Measurements from ENCODE around the gene BPGM.

The BPGM gene

GRCh38 chr7:134690614-134691504 is 44.2 kb downstream of the BPGM start:
- H3K4me2 ChIP-seq (ENCODE audit: low read length): no peak overlapping the region
- no peaks in the 10 kb centered on the region for H3K4me1 ChIP-seq (ENCODE audit: insufficient read depth, low read length, severe bottlenecking)
- H3K27me3 ChIP-seq (ENCODE audit: insufficient read depth, low read length): no peaks in the 10 kb centered on the region
- TF ChIP-seq EZH2 (IDR thresholded peaks at IDR 0.05; ENCODE audit: borderline replicate concordance, low read length) (no peak), CTCF (IDR thresholded peaks at IDR 0.05; ENCODE audit: low read length) (no peak)
- no peak overlapping the region for H3K9ac ChIP-seq (ENCODE audit: low read length)
- H3K27ac ChIP-seq (ENCODE audit: low read depth, low read length, poor library complexity, severe bottlenecking): no peak overlapping the region
- no peaks in the 10 kb centered on the region for H4K20me1 ChIP-seq (ENCODE audit: insufficient read depth, low read length)
- no peaks in the 10 kb centered on the region for H3K79me2 ChIP-seq (ENCODE audit: insufficient read depth, low read length)
- H3K9me3 ChIP-seq (ENCODE audit: low read length): no peaks in the 10 kb centered on the region
- no peak overlapping the region for H2AFZ ChIP-seq (ENCODE audit: low read length)
- no peaks in the 10 kb centered on the region for H3K36me3 ChIP-seq (ENCODE audit: insufficient read depth, low read length)
- H3K9me2 ChIP-seq (ENCODE audit: low read depth, low read length): no peaks in the 10 kb centered on the region
- H3K4me3 ChIP-seq (ENCODE audit: low read depth, low read length, poor library complexity, severe bottlenecking): no peak overlapping the region
- no peaks in the 10 kb centered on the region for H3F3A ChIP-seq (ENCODE audit: insufficient read depth, low read length)

GRCh38 chr7:134691546-134692343 is 45.1 kb downstream of the BPGM start:
- Histone ChIP-seq H3K27ac (ENCODE audit: low read depth, low read length, poor library complexity, severe bottlenecking) (no peak overlapping the region), H3K4me2 (ENCODE audit: low read length) (no peak overlapping the region), H3K9ac (ENCODE audit: low read length) (no peak overlapping the region)

GRCh38 chr7:134692344-134692705 is 45.7 kb downstream of the BPGM start:
- H2AFZ ChIP-seq (ENCODE audit: low read length): no peak overlapping the region
- H3K9ac ChIP-seq (ENCODE audit: low read length): no peak overlapping the region
- no peaks in the 10 kb centered on the region for H4K20me1 ChIP-seq (ENCODE audit: insufficient read depth, low read length)
- no peak overlapping the region for H3K27ac ChIP-seq (ENCODE audit: low read depth, low read length, poor library complexity, severe bottlenecking)
- H3K4me2 ChIP-seq (ENCODE audit: low read length): no peak overlapping the region
- H3K9me2 ChIP-seq (ENCODE audit: low read depth, low read length): no peaks in the 10 kb centered on the region
- TF ChIP-seq EZH2 (IDR thresholded peaks at IDR 0.05; ENCODE audit: borderline replicate concordance, low read length): no peak
- TF ChIP-seq CTCF (IDR thresholded peaks at IDR 0.05; ENCODE audit: low read length): no peak
- no peaks in the 10 kb centered on the region for H3K36me3 ChIP-seq (ENCODE audit: insufficient read depth, low read length)
- H3K4me3 ChIP-seq (ENCODE audit: low read depth, low read length, poor library complexity, severe bottlenecking): no peak overlapping the region
- H3K4me1 ChIP-seq (ENCODE audit: insufficient read depth, low read length, severe bottlenecking): no peaks in the 10 kb centered on the region
- no peaks in the 10 kb centered on the region for H3K9me3 ChIP-seq (ENCODE audit: low read length)
- H3K79me2 ChIP-seq (ENCODE audit: insufficient read depth, low read length): no peaks in the 10 kb centered on the region
- no peaks in the 10 kb centered on the region for H3K27me3 ChIP-seq (ENCODE audit: insufficient read depth, low read length)
- no peaks in the 10 kb centered on the region for H3F3A ChIP-seq (ENCODE audit: insufficient read depth, low read length)

More at GRCh38 chr7:134691546-134692343, 45.1 kb downstream of the BPGM start:
- no peaks in the 10 kb centered on the region for H3K9me3 ChIP-seq (ENCODE audit: low read length)
- H4K20me1 ChIP-seq (ENCODE audit: insufficient read depth, low read length): no peaks in the 10 kb centered on the region
- H3K27me3 ChIP-seq (ENCODE audit: insufficient read depth, low read length): no peaks in the 10 kb centered on the region
- H3K79me2 ChIP-seq (ENCODE audit: insufficient read depth, low read length): no peaks in the 10 kb centered on the region
- no peak overlapping the region for H2AFZ ChIP-seq (ENCODE audit: low read length)
- no peak overlapping the region for H3K4me3 ChIP-seq (ENCODE audit: low read depth, low read length, poor library complexity, severe bottlenecking)
- TF ChIP-seq EZH2 (IDR thresholded peaks at IDR 0.05; ENCODE audit: borderline replicate concordance, low read length) (no peak), CTCF (IDR thresholded peaks at IDR 0.05; ENCODE audit: low read length) (no peak)
- no peaks in the 10 kb centered on the region for H3F3A ChIP-seq (ENCODE audit: insufficient read depth, low read length)
- H3K9me2 ChIP-seq (ENCODE audit: low read depth, low read length): no peaks in the 10 kb centered on the region
- no peaks in the 10 kb centered on the region for H3K36me3 ChIP-seq (ENCODE audit: insufficient read depth, low read length)
- H3K4me1 ChIP-seq (ENCODE audit: insufficient read depth, low read length, severe bottlenecking): no peaks in the 10 kb centered on the region
